HepG2 (cell line): ENCODE data around the gene SIK3. TPM values are rescaled to one million over a fixed set of nuclear protein-coding genes. Genes with fewer than 3 reads are reported as not detected.

Experiments used
- FOXP4 ChIP-seq: sonication (generic); formaldehyde crosslinking; IDR thresholded peaks from 2 replicates; pipeline ENCODE4 v1.4.0; 2020; ENCODE audit warnings: missing genetic modification reagents
- GRHL1 ChIP-seq: sonication (generic); formaldehyde crosslinking; conservative IDR thresholded peaks from 2 replicates; pipeline ENCODE4 v1.8.0; 2022; ENCODE audit warnings: missing genetic modification reagents
- NFRKB ChIP-seq: fragments of 450-650 bp; IDR thresholded peaks from 2 replicates; pipeline ENCODE4 v1.6.1; 2017
- PAF1 ChIP-seq: IDR thresholded peaks from 2 replicates; pipeline ENCODE4 v1.6.1; 2016; ENCODE audit warnings: missing genetic modification reagents, missing compliant biosample characterization
- RARA ChIP-seq: IDR thresholded peaks from 2 replicates; pipeline ENCODE4 v1.6.1; 2016; ENCODE audit warnings: missing genetic modification reagents, missing compliant biosample characterization
- REXO4 ChIP-seq: sonication (generic); formaldehyde crosslinking; IDR thresholded peaks from 2 replicates; pipeline ENCODE4 v1.8.0; 2022; ENCODE audit warnings: missing genetic modification reagents, mild to moderate bottlenecking, borderline replicate concordance
- RXRB ChIP-seq: IDR thresholded peaks from 2 replicates; pipeline ENCODE4 v1.6.1; 2016; ENCODE audit warnings: borderline replicate concordance, missing genetic modification reagents, missing compliant biosample characterization
- SIN3A ChIP-seq: IDR thresholded peaks from 2 replicates; pipeline ENCODE4 v1.6.1; 2011; ENCODE audit warnings: low read depth, mild to moderate bottlenecking, control low read depth, low read length, borderline replicate concordance
- THRA ChIP-seq: sonication (generic); formaldehyde crosslinking; IDR thresholded peaks from 2 replicates; pipeline ENCODE4 v1.4.0; 2020; ENCODE audit warnings: missing genetic modification reagents, borderline replicate concordance
- ZBTB1 ChIP-seq: sonication (generic); formaldehyde crosslinking; IDR thresholded peaks from 2 replicates; pipeline ENCODE4 v1.4.0; 2020; ENCODE audit warnings: missing genetic modification reagents, borderline replicate concordance
- ZBTB46 ChIP-seq: sonication (generic); formaldehyde crosslinking; IDR thresholded peaks from 2 replicates; pipeline ENCODE4 v1.4.0; 2020; ENCODE audit warnings: mild to moderate bottlenecking, missing genetic modification reagents, borderline replicate concordance
- ZEB1 ChIP-seq: IDR thresholded peaks from 2 replicates; pipeline ENCODE4 v1.6.1; 2012; ENCODE audit warnings: mild to moderate bottlenecking, low read depth, inconsistent platforms; ENCODE audit not compliant: insufficient replicate concordance
- ZNF256 ChIP-seq: sonication (generic); formaldehyde crosslinking; conservative IDR thresholded peaks from 2 replicates; pipeline ENCODE4 v1.4.0; 2020; ENCODE audit warnings: missing genetic modification reagents
- ZNF510 ChIP-seq: sonication (generic); formaldehyde crosslinking; IDR thresholded peaks from 2 replicates; pipeline ENCODE4 v1.4.0; 2020; ENCODE audit warnings: low read depth, mild to moderate bottlenecking, missing genetic modification reagents
- ZNF564 ChIP-seq: sonication (generic); formaldehyde crosslinking; IDR thresholded peaks from 2 replicates; pipeline ENCODE4 v1.8.1; 2023; ENCODE audit warnings: mild to moderate bottlenecking, missing genetic modification reagents
- ZNF713 ChIP-seq: sonication (generic); formaldehyde crosslinking; IDR thresholded peaks from 2 replicates; pipeline ENCODE4 v1.4.0; 2020; ENCODE audit warnings: mild to moderate bottlenecking, missing genetic modification reagents
- ZSCAN12 ChIP-seq: sonication (generic); formaldehyde crosslinking; IDR thresholded peaks from 2 replicates; pipeline ENCODE4 v1.9.0; 2021; ENCODE audit warnings: mild to moderate bottlenecking, missing genetic modification reagents
- polyA plus RNA-seq, 8 experiments: library from polyadenylated mRNA; depleted of rRNA in 3 of 8; stranded (reverse) in 7 of 8; unstranded in 1 of 8; fragments of >200 nt; fragmentation: Illumina TruSeq in 4 of 8; extraction: Trizol in 4 of 8; gene quantifications; 2 replicates each; pipeline versions ENCODE4 v1.2.1 to v1.2.3, GENCODE V29; 2011 to 2016; ENCODE audit warnings: low read depth in 4 of 8, missing spikeins in 1 of 8, mixed read lengths in 1 of 8; ENCODE audit not compliant: insufficient read depth in 1 of 8
- total RNA-seq, 5 experiments: library from RNA; depleted of rRNA; stranded (reverse); fragments of >200 nt; fragmentation: Illumina TruSeq; extraction: Trizol; gene quantifications; 2 replicates each; pipeline ENCODE4 v1.2.3, GENCODE V29; 2016; ENCODE audit warnings: low read depth in 1 of 5
- TF ChIP-seq, protein P1 (sequence below): sonication (generic); formaldehyde crosslinking; IDR thresholded peaks from 2 replicates; pipeline ENCODE4 v1.4.0; 2020; ENCODE audit warnings: mild to moderate bottlenecking, missing genetic modification reagents
- TF ChIP-seq, protein P2 (sequence below): IDR thresholded peaks from 2 replicates; pipeline ENCODE4 v1.6.1; 2018; ENCODE audit warnings: missing genetic modification reagents, mild to moderate bottlenecking, missing compliant biosample characterization

Gene SIK3
- total and polyA plus RNA-seq, 2 of the 13 experiments (the other 11 are each of a cell fraction or from before 2014, with no cell fraction given), result 5.7 to 9.8 TPM

GRCh38 chr11:117076941-117077691 is 21.1 kb downstream of the SIK3 start (continued):
- TF ChIP-seq, protein P1, sequence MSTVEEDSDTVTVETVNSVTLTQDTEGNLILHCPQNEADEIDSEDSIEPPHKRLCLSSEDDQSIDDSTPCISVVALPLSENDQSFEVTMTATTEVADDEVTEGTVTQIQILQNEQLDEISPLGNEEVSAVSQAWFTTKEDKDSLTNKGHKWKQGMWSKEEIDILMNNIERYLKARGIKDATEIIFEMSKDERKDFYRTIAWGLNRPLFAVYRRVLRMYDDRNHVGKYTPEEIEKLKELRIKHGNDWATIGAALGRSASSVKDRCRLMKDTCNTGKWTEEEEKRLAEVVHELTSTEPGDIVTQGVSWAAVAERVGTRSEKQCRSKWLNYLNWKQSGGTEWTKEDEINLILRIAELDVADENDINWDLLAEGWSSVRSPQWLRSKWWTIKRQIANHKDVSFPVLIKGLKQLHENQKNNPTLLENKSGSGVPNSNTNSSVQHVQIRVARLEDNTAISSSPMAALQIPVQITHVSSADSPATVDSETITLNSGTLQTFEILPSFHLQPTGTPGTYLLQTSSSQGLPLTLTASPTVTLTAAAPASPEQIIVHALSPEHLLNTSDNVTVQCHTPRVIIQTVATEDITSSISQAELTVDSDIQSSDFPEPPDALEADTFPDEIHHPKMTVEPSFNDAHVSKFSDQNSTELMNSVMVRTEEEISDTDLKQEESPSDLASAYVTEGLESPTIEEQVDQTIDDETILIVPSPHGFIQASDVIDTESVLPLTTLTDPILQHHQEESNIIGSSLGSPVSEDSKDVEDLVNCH (CRISPR knock-in tag), result no peak
- TF ChIP-seq SIN3A, result no peak
- no peak for TF ChIP-seq ZSCAN12
- no peak for TF ChIP-seq ZBTB46 (CRISPR knock-in tag)
- TF ChIP-seq ZBTB1 (CRISPR knock-in tag), result no peak
- no peak for TF ChIP-seq ZNF713
- TF ChIP-seq, protein P2, sequence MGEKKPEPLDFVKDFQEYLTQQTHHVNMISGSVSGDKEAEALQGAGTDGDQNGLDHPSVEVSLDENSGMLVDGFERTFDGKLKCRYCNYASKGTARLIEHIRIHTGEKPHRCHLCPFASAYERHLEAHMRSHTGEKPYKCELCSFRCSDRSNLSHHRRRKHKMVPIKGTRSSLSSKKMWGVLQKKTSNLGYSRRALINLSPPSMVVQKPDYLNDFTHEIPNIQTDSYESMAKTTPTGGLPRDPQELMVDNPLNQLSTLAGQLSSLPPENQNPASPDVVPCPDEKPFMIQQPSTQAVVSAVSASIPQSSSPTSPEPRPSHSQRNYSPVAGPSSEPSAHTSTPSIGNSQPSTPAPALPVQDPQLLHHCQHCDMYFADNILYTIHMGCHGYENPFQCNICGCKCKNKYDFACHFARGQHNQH (CRISPR knock-in tag), result no peak; the same call in 1 of the 2 replicates
- TF ChIP-seq ZEB1, result no peak
- TF ChIP-seq RXRB, result peak; percentile 80
- no peak for TF ChIP-seq ZNF510
- no peak for TF ChIP-seq GRHL1 (CRISPR knock-in tag)
- peak; percentile 87; the same call in 1 of the 2 replicates for TF ChIP-seq FOXP4 (CRISPR knock-in tag)
- TF ChIP-seq REXO4, result no peak
- no peak for TF ChIP-seq ZNF256 (CRISPR knock-in tag)
- no peak for TF ChIP-seq PAF1 (CRISPR knock-in tag)
- TF ChIP-seq RARA (CRISPR knock-in tag), result peak; percentile 93
- peak; percentile 97 for TF ChIP-seq ZNF564 (CRISPR knock-in tag)
- no peak for TF ChIP-seq NFRKB
- TF ChIP-seq THRA (CRISPR knock-in tag), result peak; percentile 72; the same call in 1 of the 2 replicates
